GM19099 (cell line): Measurements from ENCODE around the gene CROCC.

Source experiments
- POLR2A ChIP-seq: IDR thresholded peaks from 3 replicates; pipeline ENCODE4 v1.6.1; 2011; ENCODE audit warnings: low read depth; ENCODE audit not compliant: insufficient read length; ENCODE audit errors: extremely low read depth

The CROCC gene

GRCh38 chr1:16992102-16992501 is 70.4 kb downstream of the CROCC start:
- TF ChIP-seq POLR2A = no peak

GRCh38 chr1:16992675-16993074 is 70.9 kb downstream of the CROCC start:
- no peak for TF ChIP-seq POLR2A

- TF ChIP-seq POLR2A = no peak
These were observed 71.8 kb downstream of the CROCC start for GRCh38 chr1:16993521-16994038.

GRCh38 chr1:16996845-16997244 is 75.1 kb downstream of the CROCC start:
- no peak for TF ChIP-seq POLR2A

GRCh38 chr1:16998589-16998988 is 76.9 kb downstream of the CROCC start:
- no peak for TF ChIP-seq POLR2A

GRCh38 chr1:16999863-17000262 is 78.1 kb downstream of the CROCC start:
- TF ChIP-seq POLR2A = no peak

GRCh38 chr1:17001760-17002523 is 80.2 kb downstream of the CROCC start:
- TF ChIP-seq POLR2A = no peak

- no peak for TF ChIP-seq POLR2A
These were observed 80.8 kb downstream of the CROCC start for GRCh38 chr1:17002524-17002902.

- TF ChIP-seq POLR2A = no peak
These were observed 83.0 kb downstream of the CROCC start for GRCh38 chr1:17004466-17005364.

- no peak for TF ChIP-seq POLR2A
These were observed 83.6 kb downstream of the CROCC start for GRCh38 chr1:17005365-17005740.

GRCh38 chr1:17007121-17007520 is 85.4 kb downstream of the CROCC start:
- TF ChIP-seq POLR2A = no peak

- TF ChIP-seq POLR2A = no peak
These were observed 86.6 kb downstream of the CROCC start for GRCh38 chr1:17008208-17008855.

GRCh38 chr1:17009706-17010105 is 88.0 kb downstream of the CROCC start:
- no peak for TF ChIP-seq POLR2A

- TF ChIP-seq POLR2A = no peak
These were observed 89.3 kb downstream of the CROCC start for GRCh38 chr1:17011092-17011438.

- peak; percentile 41 for TF ChIP-seq POLR2A
These were observed 89.9 kb downstream of the CROCC start, which contains the start of gene ATP13A2 for GRCh38 chr1:17011439-17012307. ATP13A2 (minus strand) TSS chr1:17011928; CDS start chr1:17011738, 190 bp downstream.
